B cell (primary cell): ENCODE data around the gene UFSP1.

Experiments
- CTCF ChIP-seq: fragments of 200-600 bp; IDR thresholded peaks from one replicate; pipeline ENCODE4 v1.8.0; 2022; ENCODE audit warnings: antibody characterized with exemption, mild to moderate bottlenecking
- EZH2 ChIP-seq: IDR thresholded peaks from 2 replicates; pipeline ENCODE4 v1.6.1; 2012; ENCODE audit warnings: borderline replicate concordance, low read depth, mild to moderate bottlenecking, moderate library complexity, low read length; ENCODE audit not compliant: insufficient read depth, poor library complexity, severe bottlenecking

- TF ChIP-seq CTCF (no peak), EZH2 (no peak)
These were observed 6.6 kb downstream of the UFSP1 start for GRCh38 chr7:100882785-100883526.
